ENCODE measurements around the gene CATSPERE. TPM values are rescaled to one million over a fixed set of nuclear protein-coding genes. Genes with fewer than 3 reads are reported as not detected.
"Not testable (repeated sequence)": the region's sequence is repeated elsewhere in the genome, so short reads cannot be mapped to it uniquely, and the experiment has no call there.

Gene CATSPERE
- total and polyA plus RNA-seq, 7 donors, result 0.15 to 0.60 (median 0.42) TPM

DNA sequence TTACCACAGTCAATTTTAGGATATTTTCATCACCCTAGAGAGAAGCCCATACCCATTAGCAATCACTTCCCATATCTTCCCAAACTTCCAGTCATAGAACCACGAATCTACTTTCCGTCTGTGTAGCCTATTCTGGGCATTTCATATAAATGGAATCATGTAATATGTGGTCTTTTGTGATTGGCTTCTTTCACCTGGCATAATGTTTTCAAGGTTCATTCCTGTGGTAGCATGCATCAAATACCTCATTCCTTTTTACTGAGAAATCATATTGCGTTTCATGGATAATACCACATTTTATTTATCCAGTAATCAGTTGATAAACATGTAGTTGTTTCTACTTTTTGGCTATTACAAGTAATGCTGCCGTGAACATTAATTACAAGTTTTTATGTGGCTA, 213.4 kb downstream of the CATSPERE start:
- H3K9me3 ChIP-seq, result no peaks in the 10 kb centered on the region
- H3K27me3 ChIP-seq (ENCODE audit: insufficient read depth in 3 of 3, low read length in 2 of 3), result no peaks in the 10 kb centered on the region
- 61 to 70% (median 65%) methylated on average over 4 of the region's 4 CpGs for WGBS, 3 donors
- TF ChIP-seq, protein P1, sequence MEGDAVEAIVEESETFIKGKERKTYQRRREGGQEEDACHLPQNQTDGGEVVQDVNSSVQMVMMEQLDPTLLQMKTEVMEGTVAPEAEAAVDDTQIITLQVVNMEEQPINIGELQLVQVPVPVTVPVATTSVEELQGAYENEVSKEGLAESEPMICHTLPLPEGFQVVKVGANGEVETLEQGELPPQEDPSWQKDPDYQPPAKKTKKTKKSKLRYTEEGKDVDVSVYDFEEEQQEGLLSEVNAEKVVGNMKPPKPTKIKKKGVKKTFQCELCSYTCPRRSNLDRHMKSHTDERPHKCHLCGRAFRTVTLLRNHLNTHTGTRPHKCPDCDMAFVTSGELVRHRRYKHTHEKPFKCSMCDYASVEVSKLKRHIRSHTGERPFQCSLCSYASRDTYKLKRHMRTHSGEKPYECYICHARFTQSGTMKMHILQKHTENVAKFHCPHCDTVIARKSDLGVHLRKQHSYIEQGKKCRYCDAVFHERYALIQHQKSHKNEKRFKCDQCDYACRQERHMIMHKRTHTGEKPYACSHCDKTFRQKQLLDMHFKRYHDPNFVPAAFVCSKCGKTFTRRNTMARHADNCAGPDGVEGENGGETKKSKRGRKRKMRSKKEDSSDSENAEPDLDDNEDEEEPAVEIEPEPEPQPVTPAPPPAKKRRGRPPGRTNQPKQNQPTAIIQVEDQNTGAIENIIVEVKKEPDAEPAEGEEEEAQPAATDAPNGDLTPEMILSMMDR (IDR thresholded peaks at IDR 0.05), result no peak
- H3K27ac ChIP-seq, result peak overlapping the region; percentile 71
- no peak for DNase-seq
- peaks cover 28% of the 10 kb centered on the region for H3K4me1 ChIP-seq
- H3K36me3 ChIP-seq (ENCODE audit: insufficient read depth in 1 of 2, low read depth in 1 of 2), result no peaks in the 10 kb centered on the region
- H3K4me3 ChIP-seq, result no peak overlapping the region
- intact Hi-C loops (cut with DNase I), result no loop called here
- ATAC-seq, result no peak

DNA sequence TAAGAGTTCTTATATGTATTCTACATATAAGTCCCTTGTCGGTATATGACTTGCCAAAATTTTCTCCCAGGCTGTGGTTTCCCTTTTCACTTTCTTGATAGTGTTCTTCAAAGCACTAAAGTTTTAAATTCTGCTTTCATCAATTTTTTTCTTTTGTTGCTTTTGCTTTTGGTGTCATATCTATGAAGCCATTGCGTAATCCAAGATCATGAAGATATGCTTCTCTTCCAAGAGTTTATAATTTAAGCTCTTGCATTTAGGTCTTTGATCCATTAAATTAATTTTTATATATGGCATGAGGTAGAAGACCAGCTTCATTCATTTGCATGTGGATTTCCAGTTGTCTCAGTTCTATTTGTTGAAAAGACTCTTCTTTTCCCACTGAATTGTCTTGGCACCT, 214.1 kb downstream of the CATSPERE start:
- peak overlapping the region; percentile 71 for H3K27ac ChIP-seq
- DNase-seq, result no peak
- no peak overlapping the region for H3K4me3 ChIP-seq
- H3K4me1 ChIP-seq, result peaks cover 28% of the 10 kb centered on the region
- no peaks in the 10 kb centered on the region for H3K36me3 ChIP-seq (ENCODE audit: insufficient read depth in 1 of 2, low read depth in 1 of 2)
- H3K9me3 ChIP-seq, result no peaks in the 10 kb centered on the region
- ATAC-seq, result no peak
- intact Hi-C loops (cut with DNase I), result no loop called here
- TF ChIP-seq, protein P1 (IDR thresholded peaks at IDR 0.05), result no peak
- WGBS, 3 donors, result 88 to 94% (median 88%) methylated on average over 2 of the region's 2 CpGs
- no peaks in the 10 kb centered on the region for H3K27me3 ChIP-seq (ENCODE audit: insufficient read depth in 3 of 3, low read length in 2 of 3)

DNA sequence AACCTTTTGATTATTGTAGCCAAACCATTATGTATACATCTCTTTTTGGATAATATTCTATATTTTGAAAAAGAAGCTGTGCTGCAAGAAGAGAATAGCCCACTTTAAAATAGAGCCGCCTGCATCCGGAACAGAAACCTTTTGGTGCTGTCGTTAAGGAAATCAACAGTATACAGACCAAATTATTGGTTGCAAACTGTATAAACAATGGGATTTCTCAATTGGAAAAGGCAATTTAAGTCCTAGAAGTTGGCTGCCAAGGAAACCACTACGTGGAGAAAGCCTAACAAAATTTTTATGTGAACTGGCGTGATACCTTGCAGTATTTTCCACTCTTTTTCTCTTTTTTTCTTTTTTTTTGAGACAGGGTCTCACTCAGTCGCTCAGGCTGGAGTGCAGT, 217.6 kb downstream of the CATSPERE start:
- Histone ChIP-seq H3K4me3 (no peak overlapping the region), H3K27me3 (ENCODE audit: insufficient read depth in 3 of 3, low read length in 2 of 3) (no peaks in the 10 kb centered on the region), H3K4me1 (peaks cover 13% of the 10 kb centered on the region), H3K9me3 (no peaks in the 10 kb centered on the region), H3K36me3 (ENCODE audit: insufficient read depth in 1 of 2, low read depth in 1 of 2) (peaks cover 0 to 4% of the 10 kb centered on the region in 2 donors), H3K27ac (no peak overlapping the region)
- intact Hi-C loops (cut with DNase I), result no loop called here
- 57 to 67% (median 61%) methylated on average over 6 of the region's 6 CpGs for WGBS, 3 donors
- TF ChIP-seq, protein P1 (IDR thresholded peaks at IDR 0.05), result no peak
- ATAC-seq, result no peak
- no peak for DNase-seq

DNA sequence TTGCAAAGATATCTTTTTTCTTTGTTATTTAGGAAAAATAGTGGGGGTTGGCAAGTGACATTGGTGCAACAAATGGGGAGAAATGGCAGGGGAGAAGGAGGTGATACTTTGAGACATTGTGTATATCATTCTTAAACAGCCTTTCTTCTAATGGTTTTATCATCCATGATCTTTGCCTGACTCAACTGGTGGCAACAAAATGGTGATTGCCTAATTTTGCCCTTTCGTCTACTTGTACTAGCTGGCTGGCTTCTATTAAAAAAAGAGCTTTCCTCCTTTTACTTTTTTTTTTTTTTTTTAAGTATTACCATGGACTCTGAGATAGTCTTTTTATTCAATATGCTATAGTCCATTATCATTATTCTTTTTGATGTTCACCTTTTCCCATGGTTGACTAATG, 219.6 kb downstream of the CATSPERE start:
- ATAC-seq, result peak in 1 of 4 donors; percentile 54
- 62 to 85% (median 83%) methylated on average over 1 of the region's 1 CpG for WGBS, 3 donors
- intact Hi-C loops (cut with DNase I), result no loop called here

DNA sequence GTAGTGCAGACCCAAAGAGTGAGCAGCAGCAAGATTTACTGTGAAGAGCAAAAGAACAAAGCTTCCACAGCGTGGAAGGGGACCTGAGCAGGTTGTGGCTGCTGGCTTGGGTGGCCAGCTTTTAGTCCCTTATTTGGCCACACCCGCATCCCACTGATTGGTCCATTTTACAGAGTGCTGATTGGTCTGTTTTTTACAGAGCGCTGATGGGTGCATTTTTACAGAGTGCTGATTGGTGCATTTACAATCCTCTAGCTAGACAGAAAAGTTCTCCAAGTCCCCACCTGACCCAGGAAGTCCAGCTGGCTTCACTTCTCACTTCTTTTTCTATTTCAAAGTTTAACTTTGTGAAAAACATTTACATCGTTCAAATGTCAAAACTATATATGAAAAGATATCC, 221.0 kb downstream of the CATSPERE start:
- H3K36me3 ChIP-seq (ENCODE audit: insufficient read depth in 1 of 2, low read depth in 1 of 2), result peaks cover 0 to 14% of the 10 kb centered on the region in 2 donors
- DNase-seq; H3K27ac ChIP-seq; ATAC-seq; H3K27me3 ChIP-seq (ENCODE audit: insufficient read depth in 3 of 3, low read length in 2 of 3); H3K4me1 ChIP-seq; intact Hi-C loops (cut with DNase I); H3K4me3 ChIP-seq; H3K9me3 ChIP-seq: not testable (repeated sequence)
- WGBS, 3 donors, result 97 to 99% (median 98%) methylated on average over 4 of the region's 4 CpGs

More for the DNA sequence above, 219.6 kb downstream of the CATSPERE start:
- no peak overlapping the region for H3K27ac ChIP-seq
- H3K4me3 ChIP-seq, result no peak overlapping the region
- no peaks in the 10 kb centered on the region for H3K9me3 ChIP-seq
- no peak for DNase-seq
- no peaks in the 10 kb centered on the region for H3K27me3 ChIP-seq (ENCODE audit: insufficient read depth in 3 of 3, low read length in 2 of 3)
- H3K4me1 ChIP-seq, result peaks cover 9% of the 10 kb centered on the region
- H3K36me3 ChIP-seq (ENCODE audit: insufficient read depth in 1 of 2, low read depth in 1 of 2), result peaks cover 0 to 4% of the 10 kb centered on the region in 2 donors
- TF ChIP-seq, protein P1 (IDR thresholded peaks at IDR 0.05), result no peak

Other genes starting within 250 kb of the CATSPERE start
- 10 to 100 TPM in 3 of 4 donors, 1 to 10 TPM in 1; 5.7 to 13.5 (median 11.8) TPM for gene ADSS2, start 9.4 kb upstream of the CATSPERE start, total RNA-seq
- 10 to 100 TPM; 11.7 to 19.2 (median 13.9) TPM for gene ADSS2, start 9.4 kb upstream of the CATSPERE start, polyA plus RNA-seq
- gene DESI2, start 191.9 kb downstream of the CATSPERE start, total RNA-seq, result 10 to 100 TPM; 18.3 to 20.1 (median 19.6) TPM
- gene DESI2, start 191.9 kb downstream of the CATSPERE start, polyA plus RNA-seq, result 10 to 100 TPM; 10.9 to 43.3 (median 14.5) TPM

All from psoas muscle (tissue), 8 donors.